H54 (cell line): ENCODE results near the gene MICALL1.

Source experiments
- DNase-seq: peaks from one replicate; pipeline ENCODE4 v3.0.0; 2011; ENCODE audit warnings: low spot score, mixed read lengths; ENCODE audit not compliant: insufficient read length
- FAIRE-seq: peaks from 3 replicates; lab custom pipeline; 2011; peaks lifted over from hg19 to GRCh38; lab: Jason Lieb, UNC
- POLR2A ChIP-seq: IDR thresholded peaks from 2 replicates; pipeline ENCODE4 v1.6.1; 2011; ENCODE audit warnings: low read depth, mild to moderate bottlenecking, low read length

MICALL1 gene

GRCh38 chr22:37982938-37983859 lies 77.1 kb downstream of the MICALL1 start:
- DNase-seq (no peak), FAIRE-seq (no peak)
- no peak for TF ChIP-seq POLR2A

GRCh38 chr22:37983860-37984791 lies 78.0 kb downstream of the MICALL1 start, which contains the start of gene SOX10:
Gene SOX10 (minus strand): TSS chr22:37984555. CDS start chr22:37983784, 771 bp downstream.
- no peak for DNase-seq
- TF ChIP-seq POLR2A = no peak
- no peak for FAIRE-seq

- TF ChIP-seq POLR2A = no peak
- FAIRE-seq (no peak), DNase-seq (no peak)
Observed at GRCh38 chr22:37985050-37985585, 79.0 kb downstream of the MICALL1 start.

- TF ChIP-seq POLR2A = no peak
- DNase-seq (no peak), FAIRE-seq (no peak)
Observed at GRCh38 chr22:37985751-37986281, 79.7 kb downstream of the MICALL1 start.

- FAIRE-seq (no peak), DNase-seq (no peak)
- TF ChIP-seq POLR2A = no peak
Observed at GRCh38 chr22:37986371-37986770, 80.3 kb downstream of the MICALL1 start.

GRCh38 chr22:37989146-37990045 lies 83.3 kb downstream of the MICALL1 start:
- FAIRE-seq (no peak), DNase-seq (no peak)
- no peak for TF ChIP-seq POLR2A

- DNase-seq = no peak
Observed at GRCh38 chr22:37990301-37990700, 84.2 kb downstream of the MICALL1 start.

GRCh38 chr22:37990862-37991261 lies 84.8 kb downstream of the MICALL1 start:
- FAIRE-seq = no peak
- TF ChIP-seq POLR2A = no peak

More at GRCh38 chr22:37990301-37990700, 84.2 kb downstream of the MICALL1 start:
- no peak for FAIRE-seq
- TF ChIP-seq POLR2A = no peak

GRCh38 chr22:37991731-37992442 lies 85.8 kb downstream of the MICALL1 start:
- DNase-seq (no peak), FAIRE-seq (no peak)
- no peak for TF ChIP-seq POLR2A

More at GRCh38 chr22:37990862-37991261, 84.8 kb downstream of the MICALL1 start:
- no peak for DNase-seq
